ENCODE results near the gene IL10RA. TPM values are rescaled to one million over a fixed set of nuclear protein-coding genes. Genes with fewer than 3 reads are reported as not detected.

The IL10RA gene
- total and polyA plus RNA-seq, 4 donors, result 1.7 to 59.2 (median 14.6) TPM

DNA sequence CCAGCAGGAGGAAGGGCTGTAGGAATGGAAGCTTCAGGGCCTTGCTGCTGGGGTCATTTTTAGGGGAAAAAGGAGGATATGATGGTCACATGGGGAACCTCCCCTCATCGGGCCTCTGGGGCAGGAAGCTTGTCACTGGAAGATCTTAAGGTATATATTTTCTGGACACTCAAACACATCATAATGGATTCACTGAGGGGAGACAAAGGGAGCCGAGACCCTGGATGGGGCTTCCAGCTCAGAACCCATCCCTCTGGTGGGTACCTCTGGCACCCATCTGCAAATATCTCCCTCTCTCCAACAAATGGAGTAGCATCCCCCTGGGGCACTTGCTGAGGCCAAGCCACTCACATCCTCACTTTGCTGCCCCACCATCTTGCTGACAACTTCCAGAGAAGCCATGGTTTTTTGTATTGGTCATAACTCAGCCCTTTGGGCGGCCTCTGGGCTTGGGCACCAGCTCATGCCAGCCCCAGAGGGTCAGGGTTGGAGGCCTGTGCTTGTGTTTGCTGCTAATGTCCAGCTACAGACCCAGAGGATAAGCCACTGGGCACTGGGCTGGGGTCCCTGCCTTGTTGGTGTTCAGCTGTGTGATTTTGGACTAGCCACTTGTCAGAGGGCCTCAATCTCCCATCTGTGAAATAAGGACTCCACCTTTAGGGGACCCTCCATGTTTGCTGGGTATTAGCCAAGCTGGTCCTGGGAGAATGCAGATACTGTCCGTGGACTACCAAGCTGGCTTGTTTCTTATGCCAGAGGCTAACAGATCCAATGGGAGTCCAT lies 14.1 kb downstream of the IL10RA start:
- ATAC-seq (ENCODE audit: low FRiP score) (no peak), DNase-seq (no peak)
- 82 to 91% methylated on average over 4 of the region's 4 CpGs for WGBS, 2 donors
- Histone ChIP-seq H3K4me3 (ENCODE audit: low read length in 2 of 2) (no peak overlapping the region), H3K27me3 (ENCODE audit: control insufficient read depth in 1 of 2, insufficient read depth in 2 of 2, low read length in 1 of 2) (no peaks in the 10 kb centered on the region), H3K36me3 (ENCODE audit: control insufficient read depth in 1 of 2, insufficient read depth in 2 of 2, low read length in 1 of 2) (no peaks in the 10 kb centered on the region), H3K4me1 (ENCODE audit: control insufficient read depth in 1 of 2, insufficient read depth in 2 of 2, low read length in 2 of 2) (no peaks in the 10 kb centered on the region), H3K9me3 (ENCODE audit: control insufficient read depth, low read length) (peaks cover 2% of the 10 kb centered on the region), H3K27ac (ENCODE audit: low read depth in 1 of 2, low read length in 2 of 2) (no peak overlapping the region)
- intact Hi-C loops (cut with DNase I), result no loop called here

DNA sequence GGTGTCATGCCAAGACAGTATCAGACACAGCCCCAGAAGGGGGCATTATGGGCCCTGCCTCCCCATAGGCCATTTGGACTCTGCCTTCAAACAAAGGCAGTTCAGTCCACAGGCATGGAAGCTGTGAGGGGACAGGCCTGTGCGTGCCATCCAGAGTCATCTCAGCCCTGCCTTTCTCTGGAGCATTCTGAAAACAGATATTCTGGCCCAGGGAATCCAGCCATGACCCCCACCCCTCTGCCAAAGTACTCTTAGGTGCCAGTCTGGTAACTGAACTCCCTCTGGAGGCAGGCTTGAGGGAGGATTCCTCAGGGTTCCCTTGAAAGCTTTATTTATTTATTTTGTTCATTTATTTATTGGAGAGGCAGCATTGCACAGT lies 14.6 kb downstream of the IL10RA start:
- Histone ChIP-seq H3K27ac (ENCODE audit: low read depth in 1 of 2, low read length in 2 of 2) (no peak overlapping the region), H3K27me3 (ENCODE audit: control insufficient read depth in 1 of 2, insufficient read depth in 2 of 2, low read length in 1 of 2) (no peaks in the 10 kb centered on the region), H3K4me1 (ENCODE audit: control insufficient read depth in 1 of 2, insufficient read depth in 2 of 2, low read length in 2 of 2) (no peaks in the 10 kb centered on the region), H3K36me3 (ENCODE audit: control insufficient read depth in 1 of 2, insufficient read depth in 2 of 2, low read length in 1 of 2) (no peaks in the 10 kb centered on the region), H3K4me3 (ENCODE audit: low read length in 2 of 2) (no peak overlapping the region), H3K9me3 (ENCODE audit: control insufficient read depth, low read length) (peaks cover 2% of the 10 kb centered on the region)
- intact Hi-C loops (cut with DNase I), result no loop called here
- no peak for DNase-seq
- 97 to 100% methylated on average over 1 of the region's 1 CpG for WGBS, 2 donors
- ATAC-seq (ENCODE audit: low FRiP score), result no peak

DNA sequence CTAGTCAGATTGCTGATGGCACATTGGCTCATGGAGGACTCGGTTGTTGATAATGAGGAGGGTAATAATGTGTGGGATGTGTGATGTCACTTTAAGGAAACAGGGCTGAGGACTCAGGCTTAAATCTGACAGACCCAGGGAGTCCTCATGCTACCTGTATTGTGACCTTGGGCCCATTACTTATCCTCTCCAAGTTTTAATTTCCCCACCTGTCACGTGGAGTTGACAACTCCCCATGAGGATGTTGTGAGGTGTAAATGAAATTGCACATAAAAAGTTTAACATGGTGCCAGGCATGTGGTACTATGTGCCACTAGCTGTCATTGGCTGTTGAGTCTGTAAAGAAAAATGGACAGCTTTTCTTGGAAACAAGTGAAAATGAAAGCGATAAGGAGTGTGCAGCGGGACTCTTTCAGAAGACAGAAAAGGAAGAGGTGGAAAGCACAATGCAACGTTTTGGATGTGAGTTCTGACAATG lies 15.3 kb downstream of the IL10RA start:
- intact Hi-C loops (cut with DNase I), result no loop called here
- WGBS, 2 donors, result 65 to 69% methylated on average over 5 of the region's 5 CpGs
- Histone ChIP-seq H3K4me1 (ENCODE audit: control insufficient read depth in 1 of 2, insufficient read depth in 2 of 2, low read length in 2 of 2) (no peaks in the 10 kb centered on the region), H3K27me3 (ENCODE audit: control insufficient read depth in 1 of 2, insufficient read depth in 2 of 2, low read length in 1 of 2) (no peaks in the 10 kb centered on the region), H3K4me3 (ENCODE audit: low read length in 2 of 2) (no peak overlapping the region), H3K9me3 (ENCODE audit: control insufficient read depth, low read length) (peaks cover 2% of the 10 kb centered on the region), H3K27ac (ENCODE audit: low read depth in 1 of 2, low read length in 2 of 2) (no peak overlapping the region), H3K36me3 (ENCODE audit: control insufficient read depth in 1 of 2, insufficient read depth in 2 of 2, low read length in 1 of 2) (no peaks in the 10 kb centered on the region)
- DNase-seq, result no peak
- ATAC-seq (ENCODE audit: low FRiP score), result no peak

DNA sequence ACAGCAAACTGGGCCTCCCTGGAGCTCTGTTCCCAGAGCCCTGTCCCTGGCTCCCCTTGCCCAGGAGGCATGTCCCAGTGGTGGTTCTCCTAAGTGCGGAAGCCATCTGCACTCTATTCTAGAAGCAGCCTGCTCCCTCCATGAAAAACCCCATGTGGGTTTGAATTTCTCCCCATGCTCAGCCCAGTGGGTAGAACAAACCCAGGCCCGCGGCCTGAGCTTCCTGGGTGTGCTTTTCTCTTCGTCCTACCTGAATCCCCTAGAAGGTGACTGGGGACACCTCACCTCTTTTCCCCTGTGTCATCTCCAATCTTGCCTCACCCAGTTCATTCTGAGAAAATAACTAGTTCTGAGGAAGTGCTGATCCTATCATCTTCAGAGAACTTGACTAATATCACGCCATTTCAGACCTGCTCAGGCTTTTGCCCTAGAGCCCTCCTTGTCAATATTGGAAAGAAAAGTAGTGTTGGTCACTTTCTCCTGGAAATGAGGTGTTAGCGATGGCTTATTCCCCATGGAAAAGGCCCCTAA lies 15.9 kb downstream of the IL10RA start:
- ATAC-seq (ENCODE audit: low FRiP score) (no peak), DNase-seq (no peak)
- 90 to 91% methylated on average over 6 of the region's 6 CpGs for WGBS, 2 donors
- intact Hi-C loops (cut with DNase I), result no loop called here
- H3K27me3 ChIP-seq (ENCODE audit: control insufficient read depth in 1 of 2, insufficient read depth in 2 of 2, low read length in 1 of 2), result no peaks in the 10 kb centered on the region
- H3K4me1 ChIP-seq (ENCODE audit: control insufficient read depth in 1 of 2, insufficient read depth in 2 of 2, low read length in 2 of 2), result no peaks in the 10 kb centered on the region
- no peak overlapping the region for H3K4me3 ChIP-seq (ENCODE audit: low read length in 2 of 2)
- no peak overlapping the region for H3K27ac ChIP-seq (ENCODE audit: low read depth in 1 of 2, low read length in 2 of 2)
- no peaks in the 10 kb centered on the region for H3K36me3 ChIP-seq (ENCODE audit: control insufficient read depth in 1 of 2, insufficient read depth in 2 of 2, low read length in 1 of 2)
- H3K9me3 ChIP-seq (ENCODE audit: control insufficient read depth, low read length), result peaks cover 2% of the 10 kb centered on the region

- Histone ChIP-seq H3K4me1 (ENCODE audit: control insufficient read depth in 1 of 2, insufficient read depth in 2 of 2, low read length in 2 of 2) (no peaks in the 10 kb centered on the region), H3K4me3 (ENCODE audit: low read length in 2 of 2) (no peak overlapping the region), H3K36me3 (ENCODE audit: control insufficient read depth in 1 of 2, insufficient read depth in 2 of 2, low read length in 1 of 2) (no peaks in the 10 kb centered on the region), H3K27ac (ENCODE audit: low read depth in 1 of 2, low read length in 2 of 2) (no peak overlapping the region), H3K9me3 (ENCODE audit: control insufficient read depth, low read length) (peaks cover 2% of the 10 kb centered on the region), H3K27me3 (ENCODE audit: control insufficient read depth in 1 of 2, insufficient read depth in 2 of 2, low read length in 1 of 2) (no peaks in the 10 kb centered on the region)
- DNase-seq (no peak), ATAC-seq (ENCODE audit: low FRiP score) (no peak)
- 60 to 65% methylated on average over 7 of the region's 7 CpGs for WGBS, 2 donors
- intact Hi-C loops (cut with DNase I), result no loop called here
These were observed 16.6 kb downstream of the IL10RA start for GRCh38 chr11:118002541-118003423.

GRCh38 chr11:118003456-118003855 lies 17.3 kb downstream of the IL10RA start:
- Histone ChIP-seq H3K4me3 (ENCODE audit: low read length in 2 of 2) (no peak overlapping the region), H3K4me1 (ENCODE audit: control insufficient read depth in 1 of 2, insufficient read depth in 2 of 2, low read length in 2 of 2) (no peaks in the 10 kb centered on the region), H3K9me3 (ENCODE audit: control insufficient read depth, low read length) (peaks cover 2% of the 10 kb centered on the region), H3K36me3 (ENCODE audit: control insufficient read depth in 1 of 2, insufficient read depth in 2 of 2, low read length in 1 of 2) (no peaks in the 10 kb centered on the region), H3K27me3 (ENCODE audit: control insufficient read depth in 1 of 2, insufficient read depth in 2 of 2, low read length in 1 of 2) (no peaks in the 10 kb centered on the region), H3K27ac (ENCODE audit: low read depth in 1 of 2, low read length in 2 of 2) (no peak overlapping the region)
- WGBS, 2 donors, result 66 to 84% methylated on average over 4 of the region's 4 CpGs
- ATAC-seq (ENCODE audit: low FRiP score), result no peak
- no peak for DNase-seq
- intact Hi-C loops (cut with DNase I), result no loop called here

DNA sequence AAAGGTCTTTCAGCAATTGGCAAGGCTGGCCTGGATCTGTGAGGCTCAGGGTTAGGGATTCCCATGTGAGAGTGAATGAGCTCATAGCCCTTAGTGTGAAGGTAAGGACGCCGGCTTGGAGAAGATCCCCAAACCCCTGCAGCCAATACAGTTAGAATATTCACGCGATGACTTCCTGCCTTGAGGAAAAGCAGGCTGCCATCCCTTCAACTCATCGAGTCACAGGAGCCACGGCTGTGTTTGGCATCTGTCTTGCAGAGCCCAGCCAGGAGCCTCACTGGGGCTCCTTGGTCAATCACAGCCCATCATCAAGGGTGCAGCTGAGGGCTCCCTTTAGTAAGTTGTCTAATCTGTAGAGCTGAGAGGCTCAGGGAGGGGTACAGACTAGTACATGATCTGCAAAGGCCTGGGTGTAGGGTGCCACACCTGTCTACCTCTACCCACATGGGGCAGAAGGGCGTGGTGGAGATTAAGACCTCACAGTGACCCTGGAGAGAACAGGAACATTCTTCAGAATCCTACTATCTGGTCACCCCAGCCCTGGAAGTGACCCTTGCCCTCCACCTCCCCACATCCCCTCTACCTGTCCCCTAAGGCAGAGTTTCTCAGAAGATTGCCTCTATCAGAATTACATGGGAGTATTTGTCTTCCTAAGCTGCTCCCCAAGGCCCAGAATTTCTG lies 18.5 kb downstream of the IL10RA start:
- Histone ChIP-seq H3K27me3 (ENCODE audit: control insufficient read depth in 1 of 2, insufficient read depth in 2 of 2, low read length in 1 of 2) (no peaks in the 10 kb centered on the region), H3K36me3 (ENCODE audit: control insufficient read depth in 1 of 2, insufficient read depth in 2 of 2, low read length in 1 of 2) (no peaks in the 10 kb centered on the region), H3K9me3 (ENCODE audit: control insufficient read depth, low read length) (peaks cover 2% of the 10 kb centered on the region), H3K27ac (ENCODE audit: low read depth in 1 of 2, low read length in 2 of 2) (no peak overlapping the region), H3K4me1 (ENCODE audit: control insufficient read depth in 1 of 2, insufficient read depth in 2 of 2, low read length in 2 of 2) (no peaks in the 10 kb centered on the region), H3K4me3 (ENCODE audit: low read length in 2 of 2) (no peak overlapping the region)
- DNase-seq (no peak), ATAC-seq (ENCODE audit: low FRiP score) (no peak)
- 84 to 85% methylated on average over 7 of the region's 7 CpGs for WGBS, 2 donors
- intact Hi-C loops (cut with DNase I), result no loop called here

GRCh38 chr11:118005224-118006152 lies 19.3 kb downstream of the IL10RA start:
- H3K36me3 ChIP-seq (ENCODE audit: control insufficient read depth in 1 of 2, insufficient read depth in 2 of 2, low read length in 1 of 2), result no peaks in the 10 kb centered on the region
- no peaks in the 10 kb centered on the region for H3K27me3 ChIP-seq (ENCODE audit: control insufficient read depth in 1 of 2, insufficient read depth in 2 of 2, low read length in 1 of 2)
- peaks cover 2% of the 10 kb centered on the region for H3K9me3 ChIP-seq (ENCODE audit: control insufficient read depth, low read length)
- WGBS, 2 donors, result 78 to 84% methylated on average over 12 of the region's 12 CpGs
- intact Hi-C loops (cut with DNase I), result no loop called here
- ATAC-seq (ENCODE audit: low FRiP score), result no peak
- no peak overlapping the region for H3K27ac ChIP-seq (ENCODE audit: low read depth in 1 of 2, low read length in 2 of 2)
- no peak for DNase-seq
- no peaks in the 10 kb centered on the region for H3K4me1 ChIP-seq (ENCODE audit: control insufficient read depth in 1 of 2, insufficient read depth in 2 of 2, low read length in 2 of 2)
- no peak overlapping the region for H3K4me3 ChIP-seq (ENCODE audit: low read length in 2 of 2)

All from aorta (tissue), 5 donors.